ENCODE data around the gene MED26. TPM values are rescaled to one million over a fixed set of nuclear protein-coding genes. Genes with fewer than 3 reads are reported as not detected.
"Not testable (repeated sequence)": the region's sequence is repeated elsewhere in the genome, so short reads cannot be mapped to it uniquely, and the experiment has no call there.

MED26 gene
- 18.0 and 18.3 TPM in 2 replicates for total RNA-seq

- intact Hi-C loops (cut with micrococcal nuclease) = loop anchor here (1.0 to 2.0 kb wide), 13 partner anchors 32 to 1304 kb away; partner anchors contain the start of genes AP1M1, C19orf44, CALR3 and CCDC124
Observed at GRCh38 chr19:16628183-16628983, at the start of gene MED26. Gene MED26, minus strand, starts transcription at chr19:16628204. Its CDS starts 261 bp downstream, at chr19:16627943.

GRCh38 chr19:16677055-16677454 lies 49.1 kb upstream of the MED26 start:
- intact Hi-C loops (cut with micrococcal nuclease) = no loop called here

GRCh38 chr19:16676101-16676798 lies 48.2 kb upstream of the MED26 start:
- intact Hi-C loops (cut with micrococcal nuclease) = no loop called here

GRCh38 chr19:16673839-16674238 lies 45.8 kb upstream of the MED26 start:
- intact Hi-C loops (cut with micrococcal nuclease) = not testable (repeated sequence)

- intact Hi-C loops (cut with micrococcal nuclease) = no loop called here
Observed at GRCh38 chr19:16673231-16673630, 45.2 kb upstream of the MED26 start.

GRCh38 chr19:16671652-16672274 lies 43.8 kb upstream of the MED26 start:
- intact Hi-C loops (cut with micrococcal nuclease) = no loop called here

- intact Hi-C loops (cut with micrococcal nuclease) = no loop called here
Observed at GRCh38 chr19:16670291-16670690, 42.3 kb upstream of the MED26 start.

- intact Hi-C loops (cut with micrococcal nuclease) = not testable (repeated sequence)
Observed at GRCh38 chr19:16668702-16669101, 40.7 kb upstream of the MED26 start.

- intact Hi-C loops (cut with micrococcal nuclease) = no loop called here
Observed at GRCh38 chr19:16668176-16668575, 40.2 kb upstream of the MED26 start.

GRCh38 chr19:16661480-16662034 lies 33.6 kb upstream of the MED26 start:
- intact Hi-C loops (cut with micrococcal nuclease) = no loop called here

GRCh38 chr19:16660763-16661479 lies 32.9 kb upstream of the MED26 start, which contains the start of gene TMEM38A:
Gene TMEM38A, plus strand, starts transcription at chr19:16661139. Its CDS starts 79 bp downstream, at chr19:16661218.
- intact Hi-C loops (cut with micrococcal nuclease) = loop anchor here (1.0 kb wide), 7 partner anchors 33 to 550 kb away; partner anchors contain the start of genes C19orf44, CALR3, CHERP and MED26

- intact Hi-C loops (cut with micrococcal nuclease) = loop anchor here (1.0 kb wide), 10 partner anchors 32 to 677 kb away; partner anchors contain the start of genes C19orf44, CALR3, CHERP and GTPBP3
Observed at GRCh38 chr19:16659832-16660708, 32.1 kb upstream of the MED26 start, which contains the start of gene SMIM7. Gene SMIM7, minus strand, starts transcription at chr19:16660144. Its CDS starts 34 bp downstream, at chr19:16660110.

- intact Hi-C loops (cut with micrococcal nuclease) = loop anchor here (1.0 kb wide), 3 partner anchors 87 to 678 kb away; partner anchors contain the start of genes GTPBP3, HAUS8, MYO9B and SLC35E1
Observed at GRCh38 chr19:16659464-16659831, 31.4 kb upstream of the MED26 start.

- intact Hi-C loops (cut with micrococcal nuclease) = no loop called here
Observed at GRCh38 chr19:16657384-16657783, 29.4 kb upstream of the MED26 start.

- intact Hi-C loops (cut with micrococcal nuclease) = no loop called here
Observed at GRCh38 chr19:16655727-16656126, 27.7 kb upstream of the MED26 start.

GRCh38 chr19:16654627-16655026 lies 26.6 kb upstream of the MED26 start:
- intact Hi-C loops (cut with micrococcal nuclease) = no loop called here

- intact Hi-C loops (cut with micrococcal nuclease) = no loop called here
Observed at GRCh38 chr19:16654140-16654539, 26.1 kb upstream of the MED26 start.

- intact Hi-C loops (cut with micrococcal nuclease) = no loop called here
Observed at GRCh38 chr19:16652854-16653253, 24.9 kb upstream of the MED26 start.

GRCh38 chr19:16651421-16652188 lies 23.6 kb upstream of the MED26 start:
- intact Hi-C loops (cut with micrococcal nuclease) = not testable (repeated sequence)
